NCI-H1436 treated with DMSO at 0.1 percent for 48 hours (cell line): ENCODE data around the gene GDAP1L1.
"Not testable (repeated sequence)": the region's sequence is repeated elsewhere in the genome, so short reads cannot be mapped to it uniquely, and the experiment has no call there.

Experiments
- DNase-seq: peaks from one replicate; lab custom pipeline; 2025; lab: John Stamatoyannopoulos, UW

Gene GDAP1L1

GRCh38 chr20:44302736-44303135 lies 55.6 kb downstream of the GDAP1L1 start:
- DNase-seq, result no peak

- DNase-seq, result no peak
Measured at GRCh38 chr20:44304383-44304782, 57.3 kb downstream of the GDAP1L1 start.

- no peak for DNase-seq
Measured at GRCh38 chr20:44306927-44307326, 59.8 kb downstream of the GDAP1L1 start.

GRCh38 chr20:44309763-44310663 lies 62.9 kb downstream of the GDAP1L1 start:
- DNase-seq, result no peak

GRCh38 chr20:44310664-44311639 lies 63.8 kb downstream of the GDAP1L1 start, which contains the start of gene FITM2:
Gene FITM2, minus strand, starts transcription at chr20:44311202. Its CDS starts 54 bp downstream, at chr20:44311148.
- DNase-seq, result peak; percentile 71

GRCh38 chr20:44314870-44315269 lies 67.8 kb downstream of the GDAP1L1 start:
- DNase-seq, result no peak

- DNase-seq, result no peak
Measured at GRCh38 chr20:44319839-44320422, 72.8 kb downstream of the GDAP1L1 start.

- DNase-seq, result no peak
Measured at GRCh38 chr20:44324343-44324742, 77.2 kb downstream of the GDAP1L1 start.

- DNase-seq, result no peak
Measured at GRCh38 chr20:44326391-44327159, 79.5 kb downstream of the GDAP1L1 start.

GRCh38 chr20:44327748-44328147 lies 80.6 kb downstream of the GDAP1L1 start:
- DNase-seq, result not testable (repeated sequence)

GRCh38 chr20:44328428-44328827 lies 81.3 kb downstream of the GDAP1L1 start:
- no peak for DNase-seq
